Left renal cortex interstitium (tissue), 4 donors: ENCODE data around the gene PARL. TPM values are rescaled to one million over a fixed set of nuclear protein-coding genes. Genes with fewer than 3 reads are reported as not detected.

ENCODE experiments used
- DNase-seq, 4 donors: peaks; one replicate each; pipeline ENCODE4 v3.0.0-alpha.2; 2013; ENCODE audit warnings: low read depth in 4 of 4, low spot score in 2 of 4, missing footprints in 1 of 4
- polyA plus RNA-seq, 4 donors: library from polyadenylated mRNA; unstranded; fragments of 120-200 nt; gene quantifications; one replicate each; pipeline ENCODE4 v1.2.1, GENCODE V29; 2013; ENCODE audit not compliant: insufficient read length in 4 of 4

PARL gene
- polyA plus RNA-seq, 4 donors: 47.7 to 59.3 (median 56.8) TPM

GRCh38 chr3:183818706-183819624, 65.7 kb downstream of the PARL start:
- no peak for DNase-seq

- DNase-seq: no peak
Observed at GRCh38 chr3:183818041-183818620, 66.5 kb downstream of the PARL start.

- no peak for DNase-seq
Observed at GRCh38 chr3:183817639-183818038, 67.0 kb downstream of the PARL start.

- DNase-seq: no peak
Observed at GRCh38 chr3:183816681-183817510, 67.8 kb downstream of the PARL start.

GRCh38 chr3:183815951-183816475, 68.7 kb downstream of the PARL start:
- DNase-seq: no peak

- no peak for DNase-seq
Observed at GRCh38 chr3:183815563-183815940, 69.1 kb downstream of the PARL start.

GRCh38 chr3:183814240-183814639, 70.4 kb downstream of the PARL start:
- DNase-seq: no peak

- DNase-seq: no peak
Observed at GRCh38 chr3:183812761-183813445, 71.8 kb downstream of the PARL start.

- DNase-seq: no peak
Observed at GRCh38 chr3:183811638-183812037, 73.0 kb downstream of the PARL start.

GRCh38 chr3:183810643-183811594, 73.8 kb downstream of the PARL start:
- DNase-seq: no peak

GRCh38 chr3:183809270-183809669, 75.4 kb downstream of the PARL start:
- DNase-seq: no peak

- DNase-seq: no peak
Observed at GRCh38 chr3:183808355-183808754, 76.3 kb downstream of the PARL start.

GRCh38 chr3:183807881-183808280, 76.8 kb downstream of the PARL start:
- DNase-seq: no peak

GRCh38 chr3:183807209-183807728, 77.4 kb downstream of the PARL start:
- no peak for DNase-seq

- no peak for DNase-seq
Observed at GRCh38 chr3:183802989-183803388, 81.7 kb downstream of the PARL start.

- no peak for DNase-seq
Observed at GRCh38 chr3:183801601-183802000, 83.1 kb downstream of the PARL start.

- DNase-seq: no peak
Observed at GRCh38 chr3:183800243-183800863, 84.3 kb downstream of the PARL start.

- no peak for DNase-seq
Observed at GRCh38 chr3:183799461-183799860, 85.2 kb downstream of the PARL start.

- DNase-seq: no peak
Observed at GRCh38 chr3:183797996-183798395, 86.7 kb downstream of the PARL start.
